Activated CD4-positive, alpha-beta memory T cell treated with anti-CD3 and anti-CD28 coated beads, Interleukin-2, amount 10 ng/mL, durations not matched to agents 7 days and 5 days (primary cell): ENCODE measurements around the gene CD52. TPM values are rescaled to one million over a fixed set of nuclear protein-coding genes. Genes with fewer than 3 reads are reported as not detected.

ENCODE experiments used
- CTCF ChIA-PET: fragments of 350-600 bp; sonication (Branson Sonifier 250); formaldehyde crosslinking; loops from one replicate; lab custom pipeline; 2021; ENCODE audit warnings: antibody characterized with exemption, inconsistent platforms; lab: Charles Lee
- POLR2A ChIA-PET: fragments of 350-600 bp; sonication (Branson Sonifier 250); formaldehyde crosslinking; loops from one replicate; lab custom pipeline; 2021; ENCODE audit warnings: antibody characterized with exemption; lab: Charles Lee
- DNase-seq: peaks from one replicate; pipeline ENCODE4 v3.0.0-alpha.2; 2020
- H3K27ac Mint-ChIP-seq: one replicate; pipeline ENCODE4 v1.8.0; 2021; ENCODE audit warnings: mild to moderate bottlenecking, mixed read lengths
- H3K27me3 Mint-ChIP-seq: one replicate; pipeline ENCODE4 v1.8.0; 2021; ENCODE audit warnings: mixed read lengths
- H3K36me3 Mint-ChIP-seq: one replicate; pipeline ENCODE4 v1.8.0; 2021; ENCODE audit warnings: low read depth, mixed read lengths
- H3K4me1 Mint-ChIP-seq: one replicate; pipeline ENCODE4 v1.8.0; 2021; ENCODE audit warnings: mixed read lengths
- H3K4me3 Mint-ChIP-seq: one replicate; pipeline ENCODE4 v1.8.0; 2021; ENCODE audit warnings: mild to moderate bottlenecking, mixed read lengths
- H3K9me3 Mint-ChIP-seq: one replicate; pipeline ENCODE4 v1.8.0; 2021; ENCODE audit warnings: mixed read lengths
- total RNA-seq, 2 experiments: library from RNA; stranded (reverse); gene quantifications; one replicate each; pipeline ENCODE4 v1.2.3, GENCODE V29; 2021

CD52 gene
- total RNA-seq, 2 experiments from 2014 or later: 1,572 to 1,591 TPM

GRCh38 chr1:26363549-26364448 is 46.0 kb downstream of the CD52 start:
- CTCF ChIA-PET: interaction anchor here (0.6 to 8.2 kb wide), 38 partner anchors 11 to 218 kb away, joined by 3 to 67 read pairs (median 4); partner anchors contain the start of genes CD52, CEP85, SH3BGRL3 and UBXN11

GRCh38 chr1:26364956-26365355 is 47.2 kb downstream of the CD52 start:
- H3K27ac Mint-ChIP-seq: no peak overlapping the region
- H3K36me3 Mint-ChIP-seq: no peaks in the 10 kb centered on the region
- H3K9me3 Mint-ChIP-seq: no peaks in the 10 kb centered on the region
- DNase-seq: no peak
- H3K4me1 Mint-ChIP-seq: peaks cover 39% of the 10 kb centered on the region
- peaks cover 23% of the 10 kb centered on the region for H3K27me3 Mint-ChIP-seq
- ChIA-PET POLR2A (interaction anchor here (0.7 to 2.3 kb wide), 5 partner anchors 9 to 78 kb away, joined by 4 to 28 read pairs (median 14); partner anchors contain the start of genes CD52 and ZNF683), CTCF (interaction anchor here (0.9 to 8.2 kb wide), 20 partner anchors 10 to 131 kb away, joined by 3 to 67 read pairs (median 8); partner anchors contain the start of genes CEP85, SH3BGRL3 and ZNF683)
- no peak overlapping the region for H3K4me3 Mint-ChIP-seq

More at GRCh38 chr1:26363549-26364448, 46.0 kb downstream of the CD52 start:
- Mint-ChIP-seq H3K27me3 (peaks cover 23% of the 10 kb centered on the region), H3K9me3 (no peaks in the 10 kb centered on the region), H3K4me3 (no peak overlapping the region), H3K27ac (no peak overlapping the region), H3K36me3 (no peaks in the 10 kb centered on the region), H3K4me1 (peaks cover 49% of the 10 kb centered on the region)
- peak; percentile 88 for DNase-seq
- POLR2A ChIA-PET: interaction anchor here (0.6 to 2.3 kb wide), 12 partner anchors 10 to 501 kb away, joined by 3 to 28 read pairs (median 4); partner anchors contain the start of genes CD52 and ZNF683

- Mint-ChIP-seq H3K4me1 (peaks cover 40% of the 10 kb centered on the region), H3K4me3 (no peak overlapping the region), H3K27ac (no peak overlapping the region), H3K9me3 (peaks cover 6% of the 10 kb centered on the region), H3K27me3 (peaks cover 6% of the 10 kb centered on the region), H3K36me3 (peaks cover 11% of the 10 kb centered on the region)
- DNase-seq: no peak
- CTCF ChIA-PET: interaction anchor here (0.6 to 6.3 kb wide), 3 partner anchors 46 to 267 kb away, joined by 3 to 36 read pairs (median 3); partner anchors contain the start of gene ZNF593
- POLR2A ChIA-PET: interaction anchor here (1.1 to 1.3 kb wide), 2 partner anchors 10 to 132 kb away, joined by 3 read pairs; no protein-coding TSS in a partner anchor
These were observed 49.7 kb downstream of the CD52 start for GRCh38 chr1:26367441-26367840.

GRCh38 chr1:26368006-26368405 is 50.2 kb downstream of the CD52 start:
- Mint-ChIP-seq H3K4me1 (peaks cover 46% of the 10 kb centered on the region), H3K27me3 (peaks cover 6% of the 10 kb centered on the region), H3K36me3 (peaks cover 13% of the 10 kb centered on the region), H3K9me3 (peaks cover 6% of the 10 kb centered on the region), H3K4me3 (no peak overlapping the region), H3K27ac (no peak overlapping the region)
- DNase-seq: no peak
- POLR2A ChIA-PET: interaction anchor here (1.3 kb wide), 1 partner anchor 133 kb away, joined by 3 read pairs; no protein-coding TSS in a partner anchor
- CTCF ChIA-PET: no interaction called here

- H3K9me3 Mint-ChIP-seq: peaks cover 6% of the 10 kb centered on the region
- peaks cover 6% of the 10 kb centered on the region for H3K27me3 Mint-ChIP-seq
- H3K36me3 Mint-ChIP-seq: peaks cover 13% of the 10 kb centered on the region
- H3K4me3 Mint-ChIP-seq: no peak overlapping the region
- H3K4me1 Mint-ChIP-seq: peaks cover 46% of the 10 kb centered on the region
- no peak for DNase-seq
- POLR2A ChIA-PET: no interaction called here
- CTCF ChIA-PET: interaction anchor here (2.2 kb wide), 1 partner anchor 23 kb away, joined by 6 read pairs; no protein-coding TSS in a partner anchor
- no peak overlapping the region for H3K27ac Mint-ChIP-seq
These were observed 50.7 kb downstream of the CD52 start for GRCh38 chr1:26368486-26368885.

Other genes with a start within 250 kb of the CD52 start
- 10 to 100 TPM; 21.3 to 22.7 TPM for gene PDIK1L, start 206.1 kb upstream of the CD52 start, total RNA-seq
- gene FAM110D, start 158.9 kb upstream of the CD52 start, total RNA-seq: not detected
- gene C1orf232, start 149.0 kb upstream of the CD52 start, total RNA-seq: not detected
- gene ZNF593, start 148.1 kb upstream of the CD52 start, total RNA-seq: 10 to 100 TPM; 20.3 to 22.9 TPM
- gene ZNF593OS, start 146.1 kb upstream of the CD52 start, total RNA-seq: not detected
- gene CNKSR1, start 140.5 kb upstream of the CD52 start, total RNA-seq: 1 to 10 TPM; 1.8 to 5.3 TPM
- gene CATSPER4, start 127.4 kb upstream of the CD52 start, total RNA-seq: not detected
- 10 to 100 TPM; 35.5 to 37.7 TPM for gene CEP85, start 83.8 kb upstream of the CD52 start, total RNA-seq
- 100 to 1,000 TPM; 662 to 665 TPM for gene SH3BGRL3, start 37.9 kb upstream of the CD52 start, total RNA-seq
- 10 to 100 TPM; 46.9 to 49.9 TPM for gene UBXN11, start 11.3 kb upstream of the CD52 start, total RNA-seq
- 1 to 10 TPM; 1.9 to 4.3 TPM for gene CRYBG2, start 36.2 kb downstream of the CD52 start, total RNA-seq
- gene ZNF683, start 54.8 kb downstream of the CD52 start, total RNA-seq: under 1 TPM in 1 of 2 experiments, not detected in 1; 0.18 TPM
- gene LIN28A, start 92.9 kb downstream of the CD52 start, total RNA-seq: not detected
- gene DHDDS, start 114.4 kb downstream of the CD52 start, total RNA-seq: 10 to 100 TPM; 49.7 to 52.3 TPM
- 100 to 1,000 TPM; 853 to 877 TPM for gene HMGN2, start 154.5 kb downstream of the CD52 start, total RNA-seq
- gene RPS6KA1, start 211.8 kb downstream of the CD52 start, total RNA-seq: 100 to 1,000 TPM; 170 to 175 TPM